H7 (cell line): ENCODE results near the gene LITAF. TPM values are rescaled to one million over a fixed set of nuclear protein-coding genes. Genes with fewer than 3 reads are reported as not detected.

Experiments
- DNase-seq: peaks from one replicate; pipeline ENCODE4 v3.0.0; 2012
- H3K27me3 ChIP-seq: 2 replicates; pipeline ENCODE4 v1.6.0; 2011; ENCODE audit warnings: mild to moderate bottlenecking, low read length; ENCODE audit not compliant: control insufficient read depth, insufficient read depth
- H3K36me3 ChIP-seq: replicated peaks from 2 replicates; pipeline ENCODE4 v1.5.1; 2011; ENCODE audit warnings: low read length; ENCODE audit not compliant: control insufficient read depth, insufficient read depth
- H3K4me3 ChIP-seq: 2 replicates; pipeline ENCODE4 v1.5.1; 2011; ENCODE audit warnings: low read depth, mild to moderate bottlenecking, control low read depth, low read length, moderate library complexity; ENCODE audit not compliant: insufficient read depth
- total RNA-seq: library from RNA; depleted of rRNA; stranded (reverse); fragments of >200 nt; shearing (Covaris generic); gene quantifications from 2 replicates; pipeline ENCODE4 v1.2.3, GENCODE V29; 2014; rRNA removed

The LITAF gene
- total RNA-seq = 71.8 and 85.6 TPM in 2 replicates

GRCh38 chr16:11586856-11587642 lies at the start of gene LITAF:
Gene LITAF (minus strand): TSS chr16:11586919. CDS start chr16:11556730, 30,189 bp downstream.
- peak; percentile 92 for DNase-seq
- peaks cover 4% of the 10 kb centered on the region for H3K27me3 ChIP-seq
- H3K36me3 ChIP-seq = no peaks in the 10 kb centered on the region
- peak within 1 kb of the TSS; percentile 66 for H3K4me3 ChIP-seq

GRCh38 chr16:11636172-11636721 lies 49.5 kb upstream of the LITAF start:
- peaks cover 4% of the 10 kb centered on the region for H3K27me3 ChIP-seq
- peak; percentile 71 for DNase-seq
- peak overlapping the region; percentile 12; the same call in 1 of the 2 replicates for H3K4me3 ChIP-seq
- no peaks in the 10 kb centered on the region for H3K36me3 ChIP-seq

GRCh38 chr16:11635679-11636171 lies 49.0 kb upstream of the LITAF start:
- Histone ChIP-seq H3K27me3 (peaks cover 4% of the 10 kb centered on the region), H3K4me3 (peak overlapping the region; percentile 12; the same call in 1 of the 2 replicates), H3K36me3 (no peaks in the 10 kb centered on the region)
- peak; percentile 30 for DNase-seq

- H3K36me3 ChIP-seq = no peaks in the 10 kb centered on the region
These were observed 48.5 kb upstream of the LITAF start for GRCh38 chr16:11635113-11635652.

GRCh38 chr16:11634312-11634711 lies 47.6 kb upstream of the LITAF start:
- no peak for DNase-seq
- H3K27me3 ChIP-seq = peaks cover 4% of the 10 kb centered on the region
- no peaks in the 10 kb centered on the region for H3K36me3 ChIP-seq
- H3K4me3 ChIP-seq = no peak overlapping the region

More at GRCh38 chr16:11635113-11635652, 48.5 kb upstream of the LITAF start:
- Histone ChIP-seq H3K27me3 (peaks cover 4% of the 10 kb centered on the region), H3K4me3 (no peak overlapping the region)
- DNase-seq = no peak

GRCh38 chr16:11633113-11633512 lies 46.4 kb upstream of the LITAF start:
- no peak for DNase-seq
- H3K27me3 ChIP-seq = peaks cover 4% of the 10 kb centered on the region
- no peaks in the 10 kb centered on the region for H3K36me3 ChIP-seq
- H3K4me3 ChIP-seq = no peak overlapping the region

- DNase-seq = peak; percentile 35
- no peak overlapping the region for H3K4me3 ChIP-seq
- H3K36me3 ChIP-seq = no peaks in the 10 kb centered on the region
- H3K27me3 ChIP-seq = peaks cover 4% of the 10 kb centered on the region
These were observed 45.8 kb upstream of the LITAF start for GRCh38 chr16:11632455-11632939.

GRCh38 chr16:11631214-11631613 lies 44.5 kb upstream of the LITAF start:
- Histone ChIP-seq H3K4me3 (no peak overlapping the region), H3K36me3 (no peaks in the 10 kb centered on the region), H3K27me3 (peaks cover 4% of the 10 kb centered on the region)
- no peak for DNase-seq

- DNase-seq = no peak
- Histone ChIP-seq H3K4me3 (no peak overlapping the region), H3K27me3 (peaks cover 4% of the 10 kb centered on the region), H3K36me3 (no peaks in the 10 kb centered on the region)
These were observed 44.0 kb upstream of the LITAF start for GRCh38 chr16:11630768-11631056.

GRCh38 chr16:11630046-11630767 lies 43.5 kb upstream of the LITAF start:
- peak; percentile 22 for DNase-seq
- Histone ChIP-seq H3K4me3 (no peak overlapping the region), H3K36me3 (no peaks in the 10 kb centered on the region)

GRCh38 chr16:11629071-11630030 lies 42.6 kb upstream of the LITAF start:
- H3K36me3 ChIP-seq = no peaks in the 10 kb centered on the region
- H3K4me3 ChIP-seq = no peak overlapping the region
- H3K27me3 ChIP-seq = no peaks in the 10 kb centered on the region
- DNase-seq = peak; percentile 23

More at GRCh38 chr16:11630046-11630767, 43.5 kb upstream of the LITAF start:
- peaks cover under 1% of the 10 kb centered on the region for H3K27me3 ChIP-seq

GRCh38 chr16:11627822-11628457 lies 41.2 kb upstream of the LITAF start:
- peak; percentile 19 for DNase-seq
- Histone ChIP-seq H3K36me3 (no peaks in the 10 kb centered on the region), H3K4me3 (no peak overlapping the region), H3K27me3 (no peaks in the 10 kb centered on the region)

GRCh38 chr16:11627292-11627663 lies 40.6 kb upstream of the LITAF start:
- Histone ChIP-seq H3K27me3 (no peaks in the 10 kb centered on the region), H3K4me3 (no peak overlapping the region), H3K36me3 (no peaks in the 10 kb centered on the region)
- no peak for DNase-seq
